OCI-LY3 (cell line): ENCODE results near the gene FKBP10.
A peak's percentile ranks its signal among the peaks of the same experiment; 100 is the strongest.

ENCODE experiments used
- H2AFZ ChIP-seq: fragments of 200-600, 300-600 bp; shearing (Covaris generic); 2 replicates; pipeline ENCODE4 v1.6.0; 2014; ENCODE audit warnings: antibody characterized with exemption, low read depth, low read length
- H3K27ac ChIP-seq: fragments of 200-600, 300-600 bp; sonication (generic); 2 replicates; pipeline ENCODE4 v1.5.1; 2014; ENCODE audit warnings: mild to moderate bottlenecking, low read length, moderate library complexity, mixed read lengths
- H3K27me3 ChIP-seq: fragments of 200-600, 300-600 bp; sonication (generic); 2 replicates; pipeline ENCODE4 v1.6.1; 2014; ENCODE audit warnings: low read depth, low read length, mixed read lengths
- H3K36me3 ChIP-seq: fragments of 200-600, 300-600 bp; sonication (generic); replicated peaks from 2 replicates; pipeline ENCODE3; 2014; ENCODE audit warnings: low read depth, low read length, mixed read lengths
- H3K4me1 ChIP-seq: fragments of 300-600, 200-600 bp; sonication (generic); 2 replicates; pipeline ENCODE4 v1.6.1; 2014; ENCODE audit warnings: low read length, mixed read lengths
- H3K4me2 ChIP-seq: fragments of 200-600, 300-600 bp; sonication (generic); 2 replicates; pipeline ENCODE4 v1.6.1; 2014; ENCODE audit warnings: low read length, mixed read lengths
- H3K4me3 ChIP-seq: fragments of 300-600, 200-600 bp; sonication (generic); 2 replicates; pipeline ENCODE4 v1.5.1; 2014; ENCODE audit warnings: antibody characterized with exemption, mild to moderate bottlenecking, low read length, moderate library complexity
- H3K79me2 ChIP-seq: fragments of 300-600, 200-600 bp; shearing (Covaris generic); 2 replicates; pipeline ENCODE4 v1.6.1; 2014; ENCODE audit warnings: mild to moderate bottlenecking, low read length, mixed read lengths
- H3K9ac ChIP-seq: fragments of 300-600, 200-600 bp; shearing (Covaris generic); 2 replicates; pipeline ENCODE4 v1.6.0; 2014; ENCODE audit warnings: mild to moderate bottlenecking, low read length, moderate library complexity
- H3K9me3 ChIP-seq: fragments of 200-600, 300-600 bp; shearing (Covaris generic); 2 replicates; pipeline ENCODE4 v1.6.1; 2014; ENCODE audit warnings: low read length, mixed read lengths; ENCODE audit not compliant: insufficient read depth
- H4K20me1 ChIP-seq: fragments of 200-600, 300-600 bp; sonication (generic); 2 replicates; pipeline ENCODE4 v1.6.1; 2016; ENCODE audit warnings: low read length, mixed read lengths; ENCODE audit not compliant: insufficient read depth
- EZH2phosphoT487 ChIP-seq: fragments of 200-600 bp; shearing (Covaris generic); IDR thresholded peaks from 2 replicates; pipeline ENCODE4 v1.6.1; 2018; ENCODE audit warnings: antibody characterized with exemption, mixed run types, low read depth
- TF ChIP-seq, protein P1 (sequence below): fragments of 200-600, 300-600 bp; sonication (generic); IDR thresholded peaks from 2 replicates; pipeline ENCODE4 v1.5.1; 2014; ENCODE audit warnings: antibody characterized with exemption, low read length, low read depth

Gene FKBP10

DNA sequence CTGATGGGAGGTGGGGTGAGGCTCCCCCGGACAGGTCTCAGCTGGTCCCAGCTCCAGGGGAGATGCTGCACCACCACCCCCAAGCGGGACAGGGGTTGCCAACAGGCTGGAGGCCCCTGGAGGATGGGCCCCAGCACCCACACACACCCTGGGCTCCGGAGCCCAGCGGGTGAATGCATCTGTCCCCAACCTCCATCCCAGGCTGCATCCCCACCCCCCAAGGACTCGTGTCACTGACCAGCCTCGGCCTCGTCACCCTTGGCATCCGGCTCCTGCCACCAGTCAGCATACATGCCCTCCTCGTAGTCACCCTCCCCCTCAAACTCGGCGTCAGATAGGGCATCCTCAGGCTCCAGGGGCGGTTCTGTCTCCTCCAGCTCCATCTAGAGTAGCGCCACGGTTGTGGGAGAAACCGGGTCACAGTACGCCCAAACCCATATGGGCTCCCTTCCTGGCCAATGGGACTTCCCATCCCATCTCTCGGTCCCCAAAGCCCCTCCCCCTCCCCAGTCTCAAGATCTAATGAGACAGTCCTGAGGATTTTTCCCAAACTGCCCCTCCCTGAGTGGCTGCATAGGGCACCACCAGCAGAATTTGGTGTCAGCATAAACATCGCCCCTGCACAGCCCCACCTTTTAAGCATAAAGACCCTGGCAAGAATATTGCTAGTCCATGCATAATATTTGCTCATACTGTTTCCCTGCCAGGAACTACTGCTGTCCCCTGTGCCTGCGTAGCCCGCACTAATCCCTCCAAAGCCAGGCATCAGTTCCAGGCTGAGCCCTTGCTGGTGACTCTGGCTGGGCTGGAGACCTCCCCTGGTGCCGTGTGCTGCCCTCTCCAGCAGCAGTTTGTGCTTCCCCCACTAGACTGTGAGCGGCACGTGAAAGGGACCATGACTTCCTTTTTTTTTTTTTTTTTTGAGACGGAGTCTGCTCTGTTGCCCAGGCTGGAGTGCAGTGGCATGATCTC lies 9.5 kb upstream of the FKBP10 start:
- H2AFZ ChIP-seq: peak overlapping the region; percentile 96
- no peaks in the 10 kb centered on the region for H4K20me1 ChIP-seq
- peaks cover 14% of the 10 kb centered on the region for H3K4me1 ChIP-seq
- peak overlapping the region; percentile 61 for H3K9ac ChIP-seq
- no peaks in the 10 kb centered on the region for H3K9me3 ChIP-seq
- H3K4me2 ChIP-seq: peak overlapping the region; percentile 99
- H3K36me3 ChIP-seq: no peaks in the 10 kb centered on the region
- H3K4me3 ChIP-seq: peak overlapping the region; percentile 78
- TF ChIP-seq EZH2phosphoT487: no peak
- TF ChIP-seq, protein P1, sequence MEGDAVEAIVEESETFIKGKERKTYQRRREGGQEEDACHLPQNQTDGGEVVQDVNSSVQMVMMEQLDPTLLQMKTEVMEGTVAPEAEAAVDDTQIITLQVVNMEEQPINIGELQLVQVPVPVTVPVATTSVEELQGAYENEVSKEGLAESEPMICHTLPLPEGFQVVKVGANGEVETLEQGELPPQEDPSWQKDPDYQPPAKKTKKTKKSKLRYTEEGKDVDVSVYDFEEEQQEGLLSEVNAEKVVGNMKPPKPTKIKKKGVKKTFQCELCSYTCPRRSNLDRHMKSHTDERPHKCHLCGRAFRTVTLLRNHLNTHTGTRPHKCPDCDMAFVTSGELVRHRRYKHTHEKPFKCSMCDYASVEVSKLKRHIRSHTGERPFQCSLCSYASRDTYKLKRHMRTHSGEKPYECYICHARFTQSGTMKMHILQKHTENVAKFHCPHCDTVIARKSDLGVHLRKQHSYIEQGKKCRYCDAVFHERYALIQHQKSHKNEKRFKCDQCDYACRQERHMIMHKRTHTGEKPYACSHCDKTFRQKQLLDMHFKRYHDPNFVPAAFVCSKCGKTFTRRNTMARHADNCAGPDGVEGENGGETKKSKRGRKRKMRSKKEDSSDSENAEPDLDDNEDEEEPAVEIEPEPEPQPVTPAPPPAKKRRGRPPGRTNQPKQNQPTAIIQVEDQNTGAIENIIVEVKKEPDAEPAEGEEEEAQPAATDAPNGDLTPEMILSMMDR: no peak
- peak overlapping the region; percentile 41 for H3K27ac ChIP-seq
- no peaks in the 10 kb centered on the region for H3K27me3 ChIP-seq
- no peaks in the 10 kb centered on the region for H3K79me2 ChIP-seq

DNA sequence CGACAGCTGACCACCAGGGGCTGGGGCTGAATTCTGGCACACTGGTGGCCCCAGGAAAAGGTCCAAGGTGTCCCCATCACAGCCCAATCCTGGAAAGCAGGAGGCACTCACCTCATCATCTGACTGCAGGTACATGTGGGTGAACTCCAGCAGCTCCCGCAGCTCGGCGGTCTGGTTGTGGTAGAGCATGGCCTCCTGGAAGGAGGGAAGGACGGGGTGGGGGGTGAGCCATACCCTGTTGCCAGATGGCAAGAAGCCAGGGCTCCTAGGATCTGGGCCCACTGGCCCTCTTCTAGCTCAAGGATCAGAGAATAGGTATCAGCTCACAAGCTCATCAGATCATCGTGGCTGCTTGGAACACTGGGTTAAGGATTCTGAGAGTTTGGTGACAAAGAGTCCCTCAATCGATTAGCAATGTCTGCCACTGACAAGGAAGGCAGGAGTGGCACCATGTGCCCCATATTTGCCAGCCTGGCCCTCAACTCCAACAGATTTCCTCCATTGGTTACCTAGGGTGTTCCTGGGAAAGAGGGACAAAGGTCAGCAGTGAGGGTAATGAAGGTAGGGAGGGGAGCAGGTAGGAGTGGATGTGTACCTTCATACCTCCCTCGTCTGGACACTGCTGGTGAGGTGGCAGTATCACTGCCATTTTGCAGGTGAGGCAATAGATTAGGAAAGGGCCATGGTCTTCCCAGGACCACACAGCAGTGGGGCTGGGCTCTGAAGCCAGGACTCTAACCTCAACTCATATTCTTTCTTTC lies 5.9 kb upstream of the FKBP10 start:
- peaks cover 18% of the 10 kb centered on the region for H3K4me1 ChIP-seq
- no peak overlapping the region for H3K9ac ChIP-seq
- no peaks in the 10 kb centered on the region for H3K36me3 ChIP-seq
- no peak for TF ChIP-seq EZH2phosphoT487
- TF ChIP-seq, protein P1: no peak
- H3K79me2 ChIP-seq: no peaks in the 10 kb centered on the region
- H3K9me3 ChIP-seq: no peaks in the 10 kb centered on the region
- no peaks in the 10 kb centered on the region for H3K27me3 ChIP-seq
- no peak overlapping the region for H2AFZ ChIP-seq
- no peak overlapping the region for H3K4me2 ChIP-seq
- H3K27ac ChIP-seq: no peak overlapping the region
- H3K4me3 ChIP-seq: no peak overlapping the region
- no peaks in the 10 kb centered on the region for H4K20me1 ChIP-seq

DNA sequence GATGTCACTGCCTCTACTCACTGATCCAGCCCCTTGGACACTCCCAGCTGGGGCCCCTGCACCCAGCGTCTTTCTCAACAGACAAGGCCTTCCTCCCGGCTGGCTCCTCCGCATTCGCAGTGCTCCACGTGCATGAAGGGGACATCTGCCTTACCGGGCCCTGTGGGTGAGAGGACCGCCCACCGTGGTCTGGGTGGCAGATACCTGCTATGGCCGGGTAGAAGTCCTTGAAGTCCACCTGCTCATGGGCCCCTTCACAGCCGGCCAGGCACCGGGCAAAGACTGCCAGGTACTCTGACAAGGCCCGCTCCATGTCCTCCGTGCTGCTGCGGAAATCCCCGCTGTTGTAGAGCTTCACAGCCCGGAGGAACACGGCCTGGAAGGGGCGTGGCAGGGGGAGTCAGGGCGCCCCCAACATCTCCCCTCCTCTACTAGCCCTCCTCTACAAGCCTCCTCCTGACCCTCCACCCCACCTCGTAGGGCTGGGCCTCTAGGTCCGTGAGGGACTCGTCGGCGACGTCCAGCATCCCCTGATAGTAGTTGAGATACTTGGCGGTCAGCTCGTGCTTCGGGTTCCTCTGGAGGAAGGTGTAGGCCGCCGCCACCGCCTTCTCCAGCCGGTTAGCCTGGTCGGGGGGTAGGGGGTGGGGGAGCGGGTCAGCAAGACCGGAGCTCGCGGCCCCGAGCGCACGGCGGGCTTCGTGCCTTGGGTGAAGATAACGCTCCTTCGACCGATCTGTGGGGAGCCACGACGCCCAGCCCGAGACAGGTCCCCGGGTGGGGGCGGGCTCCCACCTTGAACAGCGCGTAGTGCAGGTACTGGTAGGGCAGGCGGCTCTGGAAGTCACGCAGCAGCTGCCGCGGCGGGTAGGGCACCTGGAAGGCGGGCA lies 1.9 kb upstream of the FKBP10 start:
- Histone ChIP-seq H2AFZ (no peak overlapping the region), H3K9ac (peak overlapping the region; percentile 74; the same call in 1 of the 2 replicates), H3K27ac (no peak overlapping the region)

More for the DNA sequence above, 1.9 kb upstream of the FKBP10 start:
- Histone ChIP-seq H3K4me2 (peak overlapping the region; percentile 89), H3K9me3 (no peaks in the 10 kb centered on the region), H4K20me1 (no peaks in the 10 kb centered on the region), H3K4me1 (peaks cover 12% of the 10 kb centered on the region), H3K79me2 (no peaks in the 10 kb centered on the region), H3K36me3 (no peaks in the 10 kb centered on the region), H3K4me3 (peak overlapping the region; percentile 94), H3K27me3 (peaks cover 12% of the 10 kb centered on the region)
- TF ChIP-seq EZH2phosphoT487: no peak
- TF ChIP-seq, protein P1: no peak
